Astrocyte of the spinal cord (primary cell): ENCODE data around the gene NDUFA13.
"Not testable (repeated sequence)": the region's sequence is repeated elsewhere in the genome, so short reads cannot be mapped to it uniquely, and the experiment has no call there.

ENCODE experiments used
- DNase-seq: peaks from one replicate; pipeline ENCODE4 v3.0.0; 2011; ENCODE audit warnings: low read depth, low spot score
- H3K4me3 ChIP-seq: 2 replicates; pipeline ENCODE4 v1.5.1; 2011; ENCODE audit warnings: low read depth, mild to moderate bottlenecking, low read length, moderate library complexity
- CTCF ChIP-seq: IDR thresholded peaks from 2 replicates; pipeline ENCODE4 v1.5.1; 2012; ENCODE audit warnings: low read depth, mild to moderate bottlenecking, low read length, inconsistent platforms
- in situ Hi-C: cut with HindIII; loops from 2 replicates; pipeline ENCODE4 v1.10.0; 2017; ENCODE audit warnings: low sequenced_read_pairs

The NDUFA13 gene

GRCh38 chr19:19515642-19516519, at the start of gene NDUFA13:
TSS of gene NDUFA13 (plus strand) at chr19:19516225. CDS start at chr19:19516239, 14 bp downstream.
- peak; percentile 25 for TF ChIP-seq CTCF
- DNase-seq = peak; percentile 95
- H3K4me3 ChIP-seq = peak within 1 kb of the TSS; percentile 93
- in situ Hi-C loops = no loop called here

GRCh38 chr19:19468424-19469050, 47.5 kb upstream of the NDUFA13 start:
- no peak for TF ChIP-seq CTCF
- H3K4me3 ChIP-seq = no peak overlapping the region
- no peak for DNase-seq
- in situ Hi-C loops = no loop called here

- in situ Hi-C loops = no loop called here
- no peak for DNase-seq
- no peak for TF ChIP-seq CTCF
- H3K4me3 ChIP-seq = no peak overlapping the region
Observed at GRCh38 chr19:19470579-19470978, 45.4 kb upstream of the NDUFA13 start.

GRCh38 chr19:19471682-19472081, 44.3 kb upstream of the NDUFA13 start:
- no peak for DNase-seq
- TF ChIP-seq CTCF = no peak
- no peak overlapping the region for H3K4me3 ChIP-seq
- in situ Hi-C loops = no loop called here

- in situ Hi-C loops, DNase-seq, H3K4me3 ChIP-seq: not testable (repeated sequence)
Observed at GRCh38 chr19:19472106-19472505, 43.9 kb upstream of the NDUFA13 start.

GRCh38 chr19:19475015-19475765, 40.8 kb upstream of the NDUFA13 start:
- no peak for TF ChIP-seq CTCF
- no peak for DNase-seq
- H3K4me3 ChIP-seq = no peak overlapping the region
- in situ Hi-C loops = no loop called here
